SK-N-SH (cell line): ENCODE results near the gene EPHX1. TPM values are rescaled to one million over a fixed set of nuclear protein-coding genes. Genes with fewer than 3 reads are reported as not detected.

Source experiments
- CTCF ChIA-PET: fragments of 300-600, 350-600 bp; formaldehyde crosslinking; extraction: SDS; loops from one replicate; lab custom pipeline; 2021; lab: Yijun Ruan, JAX
- POLR2A ChIA-PET: fragments of 350-600 bp; sonication (Branson Sonifier 250); formaldehyde crosslinking; extraction: SDS; loops from one replicate; lab custom pipeline; 2020; ENCODE audit warnings: antibody characterized with exemption, inconsistent platforms; lab: Yijun Ruan, JAX
- DNase-seq: peaks from one replicate; pipeline ENCODE4 v3.0.0; 2012
- H2AFZ ChIP-seq: fragments of 200-600 bp; sonication (generic); 2 replicates; pipeline ENCODE4 v1.8.1; 2016; ENCODE audit warnings: antibody characterized with exemption, mild to moderate bottlenecking, low read depth
- H3F3A ChIP-seq: fragments of 200-600 bp; sonication (generic); replicated peaks from 2 replicates; pipeline ENCODE3; 2016; ENCODE audit warnings: antibody characterized with exemption, mild to moderate bottlenecking; ENCODE audit not compliant: insufficient read depth
- H3K27ac ChIP-seq, 2 experiments: fragments of 200-500 bp in 1 of 2; fragments of 200-600 bp in 1 of 2; sonication (Bioruptor generic) in 1 of 2; sonication (generic), shearing (Covaris generic) in 1 of 2; 2 replicates each; pipeline versions ENCODE4 v1.5.1 to v1.6.1; 2014 to 2016; ENCODE audit warnings: low read depth in 2 of 2, inconsistent platforms in 1 of 2, low read length in 1 of 2, mild to moderate bottlenecking in 1 of 2, mixed read lengths in 1 of 2
- H3K27me3 ChIP-seq: fragments of 200-600 bp; sonication (generic), shearing (Covaris generic); 2 replicates; pipeline ENCODE4 v1.6.1; 2016; ENCODE audit warnings: mixed run types; ENCODE audit not compliant: insufficient read depth
- H3K36me3 ChIP-seq, 2 experiments: fragments of 200-500 bp in 1 of 2; fragments of 200-600 bp in 1 of 2; sonication (Bioruptor generic) in 1 of 2; sonication (generic) in 1 of 2; replicated peaks in 1 of 2; 2 replicates each; pipeline versions ENCODE3 to v1.5.1; 2014 to 2016; ENCODE audit warnings: low read length in 1 of 2, mild to moderate bottlenecking in 1 of 2; ENCODE audit not compliant: insufficient read depth in 2 of 2, control insufficient read depth in 1 of 2
- H3K4me1 ChIP-seq, 2 experiments: fragments of 200-500 bp in 1 of 2; fragments of 200-600 bp in 1 of 2; sonication (Bioruptor generic) in 1 of 2; sonication (generic), shearing (Covaris generic) in 1 of 2; 2 replicates each; pipeline versions ENCODE4 v1.5.1 to v1.6.1; 2014 to 2016; ENCODE audit warnings: low read depth in 1 of 2, low read length in 1 of 2, mixed run types in 1 of 2; ENCODE audit not compliant: insufficient read depth in 2 of 2, control insufficient read depth in 1 of 2
- H3K4me2 ChIP-seq: fragments of 200-600 bp; sonication (generic), shearing (Covaris generic); 2 replicates; pipeline ENCODE4 v1.6.1; 2017; ENCODE audit warnings: mixed run types
- H3K4me3 ChIP-seq, 2 experiments: fragments of 200-500 bp in 1 of 2; fragments of 200-600 bp in 1 of 2; sonication (Bioruptor generic) in 1 of 2; sonication (generic), shearing (Covaris generic) in 1 of 2; 2 replicates each; pipeline versions ENCODE4 v1.5.1 to v1.8.1; 2014 to 2016; ENCODE audit warnings: low read depth in 2 of 2, inconsistent platforms in 1 of 2, low read length in 1 of 2, mild to moderate bottlenecking in 1 of 2, mixed read lengths in 1 of 2, moderate library complexity in 1 of 2
- H3K79me2 ChIP-seq: fragments of 200-600 bp; sonication (generic); 2 replicates; pipeline ENCODE4 v1.8.1; 2017; ENCODE audit warnings: mild to moderate bottlenecking; ENCODE audit not compliant: insufficient read depth
- H3K9ac ChIP-seq: fragments of 200-600 bp; sonication (generic); 2 replicates; pipeline ENCODE4 v1.6.1; 2017; ENCODE audit warnings: mixed run types
- H3K9me2 ChIP-seq: fragments of 200-600 bp; sonication (generic); 2 replicates; pipeline ENCODE4 v1.6.1; 2017; ENCODE audit warnings: mixed run types
- H3K9me3 ChIP-seq: fragments of 200-600 bp; sonication (generic); 2 replicates; pipeline ENCODE4 v1.6.1; 2017; ENCODE audit warnings: mixed run types, mild to moderate bottlenecking, moderate library complexity
- H4K20me1 ChIP-seq: fragments of 200-600 bp; sonication (generic); 2 replicates; pipeline ENCODE4 v1.6.1; 2017; ENCODE audit warnings: mild to moderate bottlenecking, mixed run types; ENCODE audit not compliant: insufficient read depth
- EP300 ChIP-seq, 2 experiments: IDR thresholded peaks; 2 replicates each; pipeline versions ENCODE4 v1.4.0 to v1.6.1; 2012; ENCODE audit warnings: borderline replicate concordance in 1 of 2, low read depth in 1 of 2, low read length in 1 of 2
- FOSL2 ChIP-seq: IDR thresholded peaks from 2 replicates; pipeline ENCODE4 v1.4.0; 2012; ENCODE audit warnings: low read depth, mild to moderate bottlenecking, moderate library complexity, borderline replicate concordance
- FOXM1 ChIP-seq: IDR thresholded peaks from 2 replicates; pipeline ENCODE4 v1.4.0; 2012; ENCODE audit warnings: low read depth, mild to moderate bottlenecking
- GABPA ChIP-seq: IDR thresholded peaks from 2 replicates; pipeline ENCODE4 v1.4.0; 2012; ENCODE audit warnings: low read depth, mild to moderate bottlenecking
- JUND ChIP-seq: IDR thresholded peaks from 2 replicates; pipeline ENCODE4 v1.4.0; 2012
- MXI1 ChIP-seq: IDR thresholded peaks from 2 replicates; pipeline ENCODE4 v1.6.1; 2012; ENCODE audit warnings: mild to moderate bottlenecking, low read depth, low read length, improper control_type of control experiment
- NRF1 ChIP-seq: IDR thresholded peaks from 2 replicates; pipeline ENCODE4 v1.6.1; 2012; ENCODE audit warnings: low read depth, mild to moderate bottlenecking, low read length
- RXRA ChIP-seq: IDR thresholded peaks from 2 replicates; pipeline ENCODE4 v1.4.0; 2012; ENCODE audit warnings: low read depth, mild to moderate bottlenecking, borderline replicate concordance
- SIN3A ChIP-seq: IDR thresholded peaks from 2 replicates; pipeline ENCODE4 v1.6.1; 2012; ENCODE audit warnings: low read depth, mild to moderate bottlenecking, low read length, moderate library complexity, borderline replicate concordance
- TEAD4 ChIP-seq: IDR thresholded peaks from 2 replicates; pipeline ENCODE4 v1.4.0; 2012; ENCODE audit warnings: mild to moderate bottlenecking, borderline replicate concordance; ENCODE audit not compliant: insufficient read depth
- YY1 ChIP-seq: IDR thresholded peaks from 2 replicates; pipeline ENCODE4 v1.4.0; 2012; ENCODE audit warnings: low read depth, mild to moderate bottlenecking
- WGBS: methylation state at CpG from one replicate; pipeline ENCODE4 v1.1.6; 2017; ENCODE audit warnings: low lambda C conversion rate; 5-methylcytosine and 5-hydroxymethylcytosine counted together
- polyA plus RNA-seq, 3 experiments: library from polyadenylated mRNA; depleted of rRNA; stranded (reverse); fragments of >200 nt; gene quantifications; 2 replicates each; pipeline ENCODE4 v1.2.3, GENCODE V29; 2012
- TF ChIP-seq, protein P1 (sequence below): fragments of 200-600 bp; sonication (generic); IDR thresholded peaks from 2 replicates; pipeline ENCODE4 v1.6.1; 2017; ENCODE audit warnings: antibody characterized with exemption, mild to moderate bottlenecking, moderate library complexity
- TF ChIP-seq, protein P2 (sequence below): fragments of 150-350 bp; IDR thresholded peaks from 2 replicates; pipeline ENCODE4 v1.6.1; 2017; ENCODE audit warnings: antibody characterized with exemption, low read length, low read depth, borderline replicate concordance
- TF ChIP-seq, protein P3 (sequence below): fragments of 150-350 bp; IDR thresholded peaks from 2 replicates; pipeline ENCODE4 v1.6.1; 2016; ENCODE audit warnings: mild to moderate bottlenecking, low read depth, low read length
- TF ChIP-seq, protein P4 (sequence below): IDR thresholded peaks from 2 replicates; pipeline ENCODE4 v1.6.1; 2012; ENCODE audit warnings: mild to moderate bottlenecking, low read depth, low read length, moderate library complexity

Gene EPHX1
- polyA plus RNA-seq, 1 of the 3 experiments (the other 2 are of a cell fraction) = 45.7 TPM

DNA sequence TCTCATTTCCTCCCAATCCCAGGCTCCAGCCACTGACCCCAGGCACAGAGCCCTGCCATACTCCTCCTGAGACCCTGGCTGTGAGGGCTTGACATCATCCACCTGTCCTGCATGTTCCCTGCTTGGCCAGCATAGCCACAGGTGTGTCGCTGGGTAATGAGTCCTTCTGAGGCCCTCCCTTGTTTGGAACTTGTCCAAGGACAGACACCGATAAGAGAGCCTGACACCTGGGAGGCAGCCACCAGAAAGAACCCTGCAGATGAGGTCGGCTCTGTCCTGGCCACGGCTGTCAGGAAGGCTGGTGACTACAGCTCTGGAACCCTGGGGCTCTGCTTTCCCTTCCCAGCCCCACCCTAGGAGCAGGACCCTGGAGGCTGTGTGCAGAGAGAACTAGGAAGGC, 37.7 kb downstream of the EPHX1 start:
- 100% methylated on average over 2 of the region's 4 CpGs for WGBS

DNA sequence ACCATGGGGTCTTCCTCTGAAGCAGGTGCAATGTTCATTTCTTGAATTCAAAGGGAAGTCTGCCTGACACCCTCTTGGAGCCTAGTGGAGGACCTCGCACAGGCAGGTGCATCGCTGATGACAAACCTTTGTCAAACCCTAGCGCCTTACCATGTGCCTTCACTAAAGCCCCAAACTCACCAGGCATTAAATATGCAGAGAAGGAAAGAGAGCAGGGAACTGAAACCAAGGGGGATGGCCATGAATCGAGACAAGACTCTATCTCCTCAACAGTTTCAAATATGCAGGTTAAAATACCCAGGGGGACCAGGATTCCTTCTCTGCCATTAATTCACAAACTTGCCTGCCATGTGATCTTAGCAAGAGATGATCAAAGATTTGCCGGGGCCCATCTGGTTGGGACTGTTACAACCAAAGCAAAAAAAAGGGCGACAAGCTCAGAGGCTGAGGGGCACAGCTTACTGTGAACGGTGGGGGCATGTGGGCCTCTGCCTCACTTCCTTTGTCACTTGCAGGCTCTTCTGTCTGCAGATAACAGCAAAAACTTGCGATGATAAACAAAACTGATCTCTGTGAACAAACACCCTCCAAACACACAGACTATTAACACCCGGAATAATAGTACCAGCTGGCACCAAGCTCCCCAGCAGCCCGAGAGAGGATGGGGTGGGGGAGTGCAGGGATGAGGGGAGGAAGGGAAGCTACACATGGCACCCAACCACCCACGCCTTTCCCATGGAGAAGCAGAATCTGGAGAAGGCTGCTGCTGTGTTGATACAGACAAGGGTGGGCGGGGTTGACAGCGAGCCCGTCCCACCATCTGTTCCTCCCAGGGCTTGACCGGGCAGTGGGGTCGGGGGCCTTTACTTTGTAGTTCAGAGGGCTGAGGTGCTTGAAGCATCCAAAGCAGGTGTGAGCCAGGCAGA, 38.4 kb downstream of the EPHX1 start:
- DNase-seq = no peak
- H3K79me2 ChIP-seq = no peaks in the 10 kb centered on the region
- H3K9me3 ChIP-seq = no peaks in the 10 kb centered on the region
- H3K9ac ChIP-seq = no peak overlapping the region
- ChIA-PET POLR2A (no interaction called here), CTCF (interaction anchor here (0.6 to 2.6 kb wide), 2 partner anchors 21 to 374 kb away, joined by 3 to 17 read pairs; no protein-coding TSS in a partner anchor)
- H4K20me1 ChIP-seq = no peaks in the 10 kb centered on the region
- H3K4me1 ChIP-seq = peaks cover 0 to 11% of the 10 kb centered on the region in 2 experiments; a peak in 1 of 4 replicates
- no peak overlapping the region for H3K27ac ChIP-seq
- H3K27me3 ChIP-seq = no peaks in the 10 kb centered on the region
- H3K4me3 ChIP-seq = no peak overlapping the region
- no peak overlapping the region for H2AFZ ChIP-seq
- no peaks in the 10 kb centered on the region for H3F3A ChIP-seq
- no peaks in the 10 kb centered on the region for H3K9me2 ChIP-seq
- 87% methylated on average over 11 of the region's 16 CpGs for WGBS
- H3K4me2 ChIP-seq = no peak overlapping the region
- peaks cover 0 to 25% of the 10 kb centered on the region in 2 experiments for H3K36me3 ChIP-seq
- TF ChIP-seq SIN3A = no peak
- TF ChIP-seq GABPA = no peak
- TF ChIP-seq MXI1 = no peak
- no peak for TF ChIP-seq JUND
- TF ChIP-seq, protein P1, sequence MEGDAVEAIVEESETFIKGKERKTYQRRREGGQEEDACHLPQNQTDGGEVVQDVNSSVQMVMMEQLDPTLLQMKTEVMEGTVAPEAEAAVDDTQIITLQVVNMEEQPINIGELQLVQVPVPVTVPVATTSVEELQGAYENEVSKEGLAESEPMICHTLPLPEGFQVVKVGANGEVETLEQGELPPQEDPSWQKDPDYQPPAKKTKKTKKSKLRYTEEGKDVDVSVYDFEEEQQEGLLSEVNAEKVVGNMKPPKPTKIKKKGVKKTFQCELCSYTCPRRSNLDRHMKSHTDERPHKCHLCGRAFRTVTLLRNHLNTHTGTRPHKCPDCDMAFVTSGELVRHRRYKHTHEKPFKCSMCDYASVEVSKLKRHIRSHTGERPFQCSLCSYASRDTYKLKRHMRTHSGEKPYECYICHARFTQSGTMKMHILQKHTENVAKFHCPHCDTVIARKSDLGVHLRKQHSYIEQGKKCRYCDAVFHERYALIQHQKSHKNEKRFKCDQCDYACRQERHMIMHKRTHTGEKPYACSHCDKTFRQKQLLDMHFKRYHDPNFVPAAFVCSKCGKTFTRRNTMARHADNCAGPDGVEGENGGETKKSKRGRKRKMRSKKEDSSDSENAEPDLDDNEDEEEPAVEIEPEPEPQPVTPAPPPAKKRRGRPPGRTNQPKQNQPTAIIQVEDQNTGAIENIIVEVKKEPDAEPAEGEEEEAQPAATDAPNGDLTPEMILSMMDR = no peak
- TF ChIP-seq, protein P2, sequence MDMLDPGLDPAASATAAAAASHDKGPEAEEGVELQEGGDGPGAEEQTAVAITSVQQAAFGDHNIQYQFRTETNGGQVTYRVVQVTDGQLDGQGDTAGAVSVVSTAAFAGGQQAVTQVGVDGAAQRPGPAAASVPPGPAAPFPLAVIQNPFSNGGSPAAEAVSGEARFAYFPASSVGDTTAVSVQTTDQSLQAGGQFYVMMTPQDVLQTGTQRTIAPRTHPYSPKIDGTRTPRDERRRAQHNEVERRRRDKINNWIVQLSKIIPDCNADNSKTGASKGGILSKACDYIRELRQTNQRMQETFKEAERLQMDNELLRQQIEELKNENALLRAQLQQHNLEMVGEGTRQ = no peak

More for the DNA sequence above, 37.7 kb downstream of the EPHX1 start:
- H3K9ac ChIP-seq = no peak overlapping the region
- H3K9me2 ChIP-seq = no peaks in the 10 kb centered on the region
- H3K79me2 ChIP-seq = no peaks in the 10 kb centered on the region
- H3K36me3 ChIP-seq = peaks cover 0 to 27% of the 10 kb centered on the region in 2 experiments
- no peak overlapping the region for H3K27ac ChIP-seq
- no peak for DNase-seq
- H3K4me1 ChIP-seq = peaks cover 0 to 11% of the 10 kb centered on the region in 2 experiments; a peak in 1 of 4 replicates
- no peak overlapping the region for H2AFZ ChIP-seq
- no peak overlapping the region for H3K4me3 ChIP-seq
- POLR2A ChIA-PET = no interaction called here
- no peaks in the 10 kb centered on the region for H3K9me3 ChIP-seq
- no peaks in the 10 kb centered on the region for H3K27me3 ChIP-seq
- H4K20me1 ChIP-seq = no peaks in the 10 kb centered on the region
- TF ChIP-seq GABPA = no peak
- no peak for TF ChIP-seq FOXM1
- no peak for TF ChIP-seq RXRA
- no peak for TF ChIP-seq JUND
- TF ChIP-seq, protein P3, sequence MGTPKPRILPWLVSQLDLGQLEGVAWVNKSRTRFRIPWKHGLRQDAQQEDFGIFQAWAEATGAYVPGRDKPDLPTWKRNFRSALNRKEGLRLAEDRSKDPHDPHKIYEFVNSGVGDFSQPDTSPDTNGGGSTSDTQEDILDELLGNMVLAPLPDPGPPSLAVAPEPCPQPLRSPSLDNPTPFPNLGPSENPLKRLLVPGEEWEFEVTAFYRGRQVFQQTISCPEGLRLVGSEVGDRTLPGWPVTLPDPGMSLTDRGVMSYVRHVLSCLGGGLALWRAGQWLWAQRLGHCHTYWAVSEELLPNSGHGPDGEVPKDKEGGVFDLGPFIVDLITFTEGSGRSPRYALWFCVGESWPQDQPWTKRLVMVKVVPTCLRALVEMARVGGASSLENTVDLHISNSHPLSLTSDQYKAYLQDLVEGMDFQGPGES = no peak
- no peak for TF ChIP-seq TEAD4
- no peak for TF ChIP-seq YY1
- no peak for TF ChIP-seq EP300 (IDR thresholded peaks at IDR 0.05; ENCODE audit: borderline replicate concordance in 1 of 2, low read depth in 1 of 2, low read length in 1 of 2)
- TF ChIP-seq, protein P4, sequence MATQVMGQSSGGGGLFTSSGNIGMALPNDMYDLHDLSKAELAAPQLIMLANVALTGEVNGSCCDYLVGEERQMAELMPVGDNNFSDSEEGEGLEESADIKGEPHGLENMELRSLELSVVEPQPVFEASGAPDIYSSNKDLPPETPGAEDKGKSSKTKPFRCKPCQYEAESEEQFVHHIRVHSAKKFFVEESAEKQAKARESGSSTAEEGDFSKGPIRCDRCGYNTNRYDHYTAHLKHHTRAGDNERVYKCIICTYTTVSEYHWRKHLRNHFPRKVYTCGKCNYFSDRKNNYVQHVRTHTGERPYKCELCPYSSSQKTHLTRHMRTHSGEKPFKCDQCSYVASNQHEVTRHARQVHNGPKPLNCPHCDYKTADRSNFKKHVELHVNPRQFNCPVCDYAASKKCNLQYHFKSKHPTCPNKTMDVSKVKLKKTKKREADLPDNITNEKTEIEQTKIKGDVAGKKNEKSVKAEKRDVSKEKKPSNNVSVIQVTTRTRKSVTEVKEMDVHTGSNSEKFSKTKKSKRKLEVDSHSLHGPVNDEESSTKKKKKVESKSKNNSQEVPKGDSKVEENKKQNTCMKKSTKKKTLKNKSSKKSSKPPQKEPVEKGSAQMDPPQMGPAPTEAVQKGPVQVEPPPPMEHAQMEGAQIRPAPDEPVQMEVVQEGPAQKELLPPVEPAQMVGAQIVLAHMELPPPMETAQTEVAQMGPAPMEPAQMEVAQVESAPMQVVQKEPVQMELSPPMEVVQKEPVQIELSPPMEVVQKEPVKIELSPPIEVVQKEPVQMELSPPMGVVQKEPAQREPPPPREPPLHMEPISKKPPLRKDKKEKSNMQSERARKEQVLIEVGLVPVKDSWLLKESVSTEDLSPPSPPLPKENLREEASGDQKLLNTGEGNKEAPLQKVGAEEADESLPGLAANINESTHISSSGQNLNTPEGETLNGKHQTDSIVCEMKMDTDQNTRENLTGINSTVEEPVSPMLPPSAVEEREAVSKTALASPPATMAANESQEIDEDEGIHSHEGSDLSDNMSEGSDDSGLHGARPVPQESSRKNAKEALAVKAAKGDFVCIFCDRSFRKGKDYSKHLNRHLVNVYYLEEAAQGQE = no peak
- TF ChIP-seq NRF1 = no peak
- no peak for TF ChIP-seq FOSL2
- CTCF ChIA-PET = interaction anchor here (1.2 to 2.6 kb wide), 2 partner anchors 23 to 373 kb away, joined by 4 to 17 read pairs; no protein-coding TSS in a partner anchor
- no peak overlapping the region for H3K4me2 ChIP-seq
- H3F3A ChIP-seq = no peaks in the 10 kb centered on the region
